ENCODE measurements around the gene XPR1.

GRCh38 chr1:180921891-180922630, 290.2 kb downstream of the XPR1 start:
- TF ChIP-seq CTCF (IDR thresholded peaks at IDR 0.05) (no peak), POLR2A (IDR thresholded peaks at IDR 0.05) (no peak)

Measured in uterus (tissue), 2 donors.